ENCODE data around the gene FGFR4. TPM values are rescaled to one million over a fixed set of nuclear protein-coding genes. Genes with fewer than 3 reads are reported as not detected.

The FGFR4 gene
- polyA plus RNA-seq, 1 donor (not counting 4 experiments of a cell fraction or from before 2014, with no cell fraction given): 0.62 TPM

- Histone ChIP-seq H2AFZ (ENCODE audit: control insufficient read depth, low read length) (no peak overlapping the region), H4K20me1 (ENCODE audit: control insufficient read depth, extremely low read depth, insufficient read depth, low read length) (no peaks in the 10 kb centered on the region), H3K36me3 (ENCODE audit: control insufficient read depth in 2 of 2, extremely low read depth in 1 of 2, insufficient read depth in 2 of 2, low read length in 2 of 2) (no peaks in the 10 kb centered on the region), H3K9ac (ENCODE audit: control insufficient read depth, extremely low read depth, insufficient read depth, low read length) (no peak overlapping the region), H3K27me3 (ENCODE audit: control insufficient read depth, extremely low read depth, insufficient read depth, low read length) (peaks cover 4% of the 10 kb centered on the region), H3K4me3 (ENCODE audit: control insufficient read depth in 2 of 3, extremely low read depth in 1 of 3, insufficient read depth in 2 of 3, low read depth in 1 of 3, low read length in 3 of 3) (no peak overlapping the region), H3K27ac (ENCODE audit: control insufficient read depth, insufficient read depth, low read length) (no peak overlapping the region), H3K9me3 (ENCODE audit: control insufficient read depth, low read depth, low read length) (no peaks in the 10 kb centered on the region), H3K4me1 (ENCODE audit: control insufficient read depth, extremely low read depth, insufficient read depth, low read length) (no peaks in the 10 kb centered on the region), H3K9me1 (ENCODE audit: control insufficient read depth, extremely low read depth, insufficient read depth, low read length) (no peaks in the 10 kb centered on the region), H3K79me2 (ENCODE audit: control insufficient read depth, insufficient read depth, low read length) (no peaks in the 10 kb centered on the region), H3K4me2 (ENCODE audit: control insufficient read depth, extremely low read depth, insufficient read depth, low read depth, low read length) (no peak overlapping the region)
- TF ChIP-seq CTCF (optimal IDR thresholded peaks at IDR 0.05 in 1 of 3, IDR thresholded peaks at IDR 0.05 in 1 of 3, conservative IDR thresholded peaks at IDR 0.05 in 1 of 3; ENCODE audit: extremely low read depth in 1 of 3, insufficient read depth in 2 of 3, low read length in 3 of 3): no peak
- no peak for TF ChIP-seq EZH2 (IDR thresholded peaks at IDR 0.05; ENCODE audit: low read length)
- dilution Hi-C loops (cut with MboI; ENCODE audit: extremely low pct_ligation_motif_present, low sequenced_read_pairs): no loop called here
- no peak for DNase-seq (ENCODE audit: low read depth, low spot score)
- FAIRE-seq: no peak
Measured at GRCh38 chr5:177098470-177099141, 11.9 kb downstream of the FGFR4 start.

GRCh38 chr5:177099422-177100093, 12.8 kb downstream of the FGFR4 start:
- H3K9me3 ChIP-seq (ENCODE audit: control insufficient read depth, low read depth, low read length): no peaks in the 10 kb centered on the region
- no peaks in the 10 kb centered on the region for H3K4me1 ChIP-seq (ENCODE audit: control insufficient read depth, extremely low read depth, insufficient read depth, low read length)
- no peaks in the 10 kb centered on the region for H4K20me1 ChIP-seq (ENCODE audit: control insufficient read depth, extremely low read depth, insufficient read depth, low read length)
- H3K79me2 ChIP-seq (ENCODE audit: control insufficient read depth, insufficient read depth, low read length): no peaks in the 10 kb centered on the region
- H3K27ac ChIP-seq (ENCODE audit: control insufficient read depth, insufficient read depth, low read length): no peak overlapping the region
- H3K9me1 ChIP-seq (ENCODE audit: control insufficient read depth, extremely low read depth, insufficient read depth, low read length): no peaks in the 10 kb centered on the region
- H3K4me3 ChIP-seq (ENCODE audit: control insufficient read depth in 2 of 3, extremely low read depth in 1 of 3, insufficient read depth in 2 of 3, low read depth in 1 of 3, low read length in 3 of 3): no peak overlapping the region
- H3K4me2 ChIP-seq (ENCODE audit: control insufficient read depth, extremely low read depth, insufficient read depth, low read depth, low read length): no peak overlapping the region
- FAIRE-seq: no peak
- no peak overlapping the region for H2AFZ ChIP-seq (ENCODE audit: control insufficient read depth, low read length)
- DNase-seq (ENCODE audit: low read depth, low spot score): no peak
- TF ChIP-seq EZH2 (IDR thresholded peaks at IDR 0.05; ENCODE audit: low read length) (no peak), CTCF (optimal IDR thresholded peaks at IDR 0.05 in 1 of 3, IDR thresholded peaks at IDR 0.05 in 1 of 3, conservative IDR thresholded peaks at IDR 0.05 in 1 of 3; ENCODE audit: extremely low read depth in 1 of 3, insufficient read depth in 2 of 3, low read length in 3 of 3) (no peak)
- peaks cover 4% of the 10 kb centered on the region for H3K27me3 ChIP-seq (ENCODE audit: control insufficient read depth, extremely low read depth, insufficient read depth, low read length)
- no peaks in the 10 kb centered on the region for H3K36me3 ChIP-seq (ENCODE audit: control insufficient read depth in 2 of 2, extremely low read depth in 1 of 2, insufficient read depth in 2 of 2, low read length in 2 of 2)
- dilution Hi-C loops (cut with MboI; ENCODE audit: extremely low pct_ligation_motif_present, low sequenced_read_pairs): no loop called here
- H3K9ac ChIP-seq (ENCODE audit: control insufficient read depth, extremely low read depth, insufficient read depth, low read length): no peak overlapping the region
